ENCODE results near the gene CHIT1. TPM values are rescaled to one million over a fixed set of nuclear protein-coding genes. Genes with fewer than 3 reads are reported as not detected.

CHIT1 gene
- polyA plus RNA-seq, 1 of the 3 experiments (the other 2 are of a cell fraction) = not detected

- H3K79me2 ChIP-seq (ENCODE audit: insufficient read depth) = no peaks in the 10 kb centered on the region
- no peak overlapping the region for H3K9ac ChIP-seq
- no peak overlapping the region for H2AFZ ChIP-seq (ENCODE audit: low read depth)
- no peak for DNase-seq
- no peak overlapping the region for H3K27ac ChIP-seq (ENCODE audit: low read depth in 2 of 2, low read length in 1 of 2)
- H3K9me2 ChIP-seq = no peaks in the 10 kb centered on the region
- no peaks in the 10 kb centered on the region for H3K27me3 ChIP-seq (ENCODE audit: insufficient read depth)
- H3K36me3 ChIP-seq (replicated peaks in 1 of 2; ENCODE audit: control insufficient read depth in 1 of 2, insufficient read depth in 2 of 2, low read length in 1 of 2) = no peaks in the 10 kb centered on the region
- 86% methylated on average over 1 of the region's 2 CpGs for WGBS (ENCODE audit: low lambda C conversion rate)
- H3K4me1 ChIP-seq (ENCODE audit: control insufficient read depth in 1 of 2, insufficient read depth in 2 of 2, low read depth in 1 of 2, low read length in 1 of 2) = peaks cover 0 to 26% of the 10 kb centered on the region in 2 experiments; a peak in 1 of 4 replicates
- H3F3A ChIP-seq (replicated peaks; ENCODE audit: insufficient read depth) = no peaks in the 10 kb centered on the region
- H3K9me3 ChIP-seq = no peaks in the 10 kb centered on the region
- no peak overlapping the region for H3K4me3 ChIP-seq (ENCODE audit: low read depth in 2 of 2, low read length in 1 of 2)
- H3K4me2 ChIP-seq = no peak overlapping the region
- ChIA-PET CTCF (interaction anchor here (1.5 to 3.6 kb wide), 3 partner anchors 12 to 66 kb away, joined by 3 to 11 read pairs (median 11); no protein-coding TSS in a partner anchor), POLR2A (no interaction called here)
- no peaks in the 10 kb centered on the region for H4K20me1 ChIP-seq (ENCODE audit: insufficient read depth)
- TF ChIP-seq FOXJ3 (CRISPR knock-in tag; IDR thresholded peaks at IDR 0.05) (no peak), RCOR1 (IDR thresholded peaks at IDR 0.05; ENCODE audit: low read length) (no peak), RAD21 (IDR thresholded peaks at IDR 0.05; ENCODE audit: low read length) (no peak), SMC3 (IDR thresholded peaks at IDR 0.05; ENCODE audit: low read depth, low read length) (no peak), GABPA (IDR thresholded peaks at IDR 0.05; ENCODE audit: low read depth) (no peak), REST (IDR thresholded peaks at IDR 0.05; ENCODE audit: low read depth, low read length) (no peak), USF2 (IDR thresholded peaks at IDR 0.05; ENCODE audit: borderline replicate concordance, low read depth, low read length) (no peak), JUND (IDR thresholded peaks at IDR 0.05) (no peak)
Observed at GRCh38 chr1:203183828-203184227, 45.6 kb downstream of the CHIT1 start.

- Histone ChIP-seq H3K9ac (no peak overlapping the region), H3K36me3 (replicated peaks in 1 of 2; ENCODE audit: control insufficient read depth in 1 of 2, insufficient read depth in 2 of 2, low read length in 1 of 2) (no peaks in the 10 kb centered on the region), H3K79me2 (ENCODE audit: insufficient read depth) (no peaks in the 10 kb centered on the region), H3F3A (replicated peaks; ENCODE audit: insufficient read depth) (no peaks in the 10 kb centered on the region), H3K27me3 (ENCODE audit: insufficient read depth) (no peaks in the 10 kb centered on the region), H3K27ac (ENCODE audit: low read depth in 2 of 2, low read length in 1 of 2) (no peak overlapping the region), H2AFZ (ENCODE audit: low read depth) (no peak overlapping the region), H4K20me1 (ENCODE audit: insufficient read depth) (no peaks in the 10 kb centered on the region), H3K4me3 (ENCODE audit: low read depth in 2 of 2, low read length in 1 of 2) (no peak overlapping the region), H3K9me3 (no peaks in the 10 kb centered on the region), H3K9me2 (no peaks in the 10 kb centered on the region), H3K4me1 (ENCODE audit: control insufficient read depth in 1 of 2, insufficient read depth in 2 of 2, low read depth in 1 of 2, low read length in 1 of 2) (peaks cover 11 to 34% of the 10 kb centered on the region in 2 experiments; a peak in 2 of 4 replicates), H3K4me2 (no peak overlapping the region)
- no peak for TF ChIP-seq GATA2 (CRISPR knock-in tag; IDR thresholded peaks at IDR 0.05)
- WGBS (ENCODE audit: low lambda C conversion rate) = 86% methylated on average over 7 of the region's 7 CpGs
- ChIA-PET POLR2A (interaction anchor here (0.9 kb wide), 1 partner anchor 54 kb away, joined by 4 read pairs; no protein-coding TSS in a partner anchor), CTCF (interaction anchor here (1.0 to 3.6 kb wide), 8 partner anchors 10 to 87 kb away, joined by 3 to 11 read pairs (median 4); no protein-coding TSS in a partner anchor)
- DNase-seq = no peak
Observed at GRCh38 chr1:203182387-203182953, 47.0 kb downstream of the CHIT1 start.
